Measurements from ENCODE around the gene MOV10L1. TPM values are rescaled to one million over a fixed set of nuclear protein-coding genes. Genes with fewer than 3 reads are reported as not detected.

MOV10L1 gene
- total RNA-seq, 1 donor from 2014 or later: 3.5 TPM

GRCh38 chr22:50104141-50104544 is 14.3 kb downstream of the MOV10L1 start:
- H3K4me3 Mint-ChIP-seq: no peak overlapping the region
- H3K9me3 Mint-ChIP-seq: no peaks in the 10 kb centered on the region
- H3K36me3 Mint-ChIP-seq: no peaks in the 10 kb centered on the region
- H3K27ac Mint-ChIP-seq: peak overlapping the region; percentile 53
- TF ChIP-seq CTCF (IDR thresholded peaks at IDR 0.05; ENCODE audit: unreplicated experiment): no peak
- H3K4me1 Mint-ChIP-seq: peaks cover 17% of the 10 kb centered on the region
- H3K27me3 Mint-ChIP-seq (ENCODE audit: low read depth): no peaks in the 10 kb centered on the region
- DNase-seq (ENCODE audit: low spot score in 2 of 2, unreplicated experiment in 2 of 2): no peak

- Mint-ChIP-seq H3K4me1 (peaks cover 17% of the 10 kb centered on the region), H3K9me3 (no peaks in the 10 kb centered on the region), H3K36me3 (no peaks in the 10 kb centered on the region), H3K27me3 (ENCODE audit: low read depth) (no peaks in the 10 kb centered on the region), H3K4me3 (no peak overlapping the region), H3K27ac (peak overlapping the region; percentile 79)
- no peak for DNase-seq (ENCODE audit: low spot score in 2 of 2, unreplicated experiment in 2 of 2)
- TF ChIP-seq CTCF (IDR thresholded peaks at IDR 0.05; ENCODE audit: unreplicated experiment): no peak
Observed at GRCh38 chr22:50105208-50106100, 15.6 kb downstream of the MOV10L1 start.

- Mint-ChIP-seq H3K27me3 (ENCODE audit: low read depth) (no peaks in the 10 kb centered on the region), H3K4me3 (no peak overlapping the region), H3K9me3 (no peaks in the 10 kb centered on the region), H3K27ac (no peak overlapping the region), H3K36me3 (no peaks in the 10 kb centered on the region), H3K4me1 (peaks cover 29% of the 10 kb centered on the region)
- TF ChIP-seq CTCF (IDR thresholded peaks at IDR 0.05; ENCODE audit: unreplicated experiment): no peak
- DNase-seq (ENCODE audit: low spot score in 2 of 2, unreplicated experiment in 2 of 2): no peak
Observed at GRCh38 chr22:50107529-50107928, 17.7 kb downstream of the MOV10L1 start.

- no peak for TF ChIP-seq CTCF (IDR thresholded peaks at IDR 0.05; ENCODE audit: unreplicated experiment)
- Mint-ChIP-seq H3K27ac (peak overlapping the region; percentile 73), H3K4me3 (no peak overlapping the region), H3K9me3 (no peaks in the 10 kb centered on the region), H3K4me1 (peaks cover 31% of the 10 kb centered on the region), H3K36me3 (no peaks in the 10 kb centered on the region), H3K27me3 (ENCODE audit: low read depth) (no peaks in the 10 kb centered on the region)
- DNase-seq (ENCODE audit: low spot score in 2 of 2, unreplicated experiment in 2 of 2): no peak
Observed at GRCh38 chr22:50111056-50111455, 21.2 kb downstream of the MOV10L1 start.

- Mint-ChIP-seq H3K27me3 (ENCODE audit: low read depth) (no peaks in the 10 kb centered on the region), H3K9me3 (no peaks in the 10 kb centered on the region), H3K36me3 (no peaks in the 10 kb centered on the region), H3K4me1 (peaks cover 31% of the 10 kb centered on the region), H3K27ac (peak overlapping the region; percentile 90), H3K4me3 (no peak overlapping the region)
- DNase-seq (ENCODE audit: low spot score in 2 of 2, unreplicated experiment in 2 of 2): no peak
- no peak for TF ChIP-seq CTCF (IDR thresholded peaks at IDR 0.05; ENCODE audit: unreplicated experiment)
Observed at GRCh38 chr22:50112151-50113118, 22.6 kb downstream of the MOV10L1 start.

Data from mesothelial cell of epicardium (in vitro differentiated cells).